SK-N-MC (cell line): ENCODE measurements around the gene TMPRSS9.

Experiments used
- EZH2 ChIP-seq: fragments of 200-600 bp; sonication (generic); IDR thresholded peaks from one replicate; pipeline ENCODE4 v1.6.1; 2017; ENCODE audit warnings: antibody characterized with exemption
- FOXP2 ChIP-seq: optimal IDR thresholded peaks from 2 replicates; pipeline ENCODE3; 2011; ENCODE audit warnings: mild to moderate bottlenecking, moderate library complexity; ENCODE audit not compliant: insufficient read depth; ENCODE audit errors: extremely low read length, control extremely low read depth
- POLR2AphosphoS5 ChIP-seq: IDR thresholded peaks from 2 replicates; pipeline ENCODE4 v1.6.1; 2012; ENCODE audit warnings: mild to moderate bottlenecking, low read depth, low read length, borderline replicate concordance

- no peak for TF ChIP-seq POLR2AphosphoS5
- no peak for TF ChIP-seq EZH2
- TF ChIP-seq FOXP2, result no peak
Observed at GRCh38 chr19:2355168-2356035, 4.7 kb upstream of the TMPRSS9 start.
